ENCODE measurements around the gene CDH13.

GRCh38 chr16:82874672-82875071 is 247.9 kb downstream of the CDH13 start:
- TF ChIP-seq RNF2 (IDR thresholded peaks at IDR 0.05) (no peak), THRA (IDR thresholded peaks at IDR 0.05) (no peak), CTCF (IDR thresholded peaks at IDR 0.05 in 2 of 3, conservative IDR thresholded peaks at IDR 0.05 in 1 of 3; ENCODE audit: insufficient read depth in 2 of 3, low read depth in 1 of 3, low read length in 3 of 3) (no peak), POLR2A (conservative IDR thresholded peaks at IDR 0.05) (no peak), GATAD2A (IDR thresholded peaks at IDR 0.05) (no peak), CREB1 (IDR thresholded peaks at IDR 0.05) (no peak), CREB1 (CRISPR knock-in tag; IDR thresholded peaks at IDR 0.05) (no peak), RBFOX2 (IDR thresholded peaks at IDR 0.05; ENCODE audit: low read depth, low read length) (no peak), YBX1 (IDR thresholded peaks at IDR 0.05) (no peak), MIER1 (IDR thresholded peaks at IDR 0.05; ENCODE audit: low read depth) (no peak), RCOR1 (IDR thresholded peaks at IDR 0.05; ENCODE audit: borderline replicate concordance in 1 of 2, low read depth in 2 of 2, low read length in 2 of 2) (no peak), RBBP5 (IDR thresholded peaks at IDR 0.05; ENCODE audit: borderline replicate concordance, insufficient read depth, low read length, poor library complexity, severe bottlenecking) (no peak)

Data from K562 (cell line).